ENCODE measurements around the gene ARHGAP30.
"Not testable (repeated sequence)": the region's sequence is repeated elsewhere in the genome, so short reads cannot be mapped to it uniquely, and the experiment has no call there.

Gene ARHGAP30

GRCh38 chr1:161017756-161018630 lies 51.7 kb downstream of the ARHGAP30 start:
- FAIRE-seq (no peak), DNase-seq (ENCODE audit: insufficient read length, low spot score) (no peak)
- no peak for TF ChIP-seq CTCF (IDR thresholded peaks at IDR 0.05; ENCODE audit: insufficient read depth, missing control alignments)

DNA sequence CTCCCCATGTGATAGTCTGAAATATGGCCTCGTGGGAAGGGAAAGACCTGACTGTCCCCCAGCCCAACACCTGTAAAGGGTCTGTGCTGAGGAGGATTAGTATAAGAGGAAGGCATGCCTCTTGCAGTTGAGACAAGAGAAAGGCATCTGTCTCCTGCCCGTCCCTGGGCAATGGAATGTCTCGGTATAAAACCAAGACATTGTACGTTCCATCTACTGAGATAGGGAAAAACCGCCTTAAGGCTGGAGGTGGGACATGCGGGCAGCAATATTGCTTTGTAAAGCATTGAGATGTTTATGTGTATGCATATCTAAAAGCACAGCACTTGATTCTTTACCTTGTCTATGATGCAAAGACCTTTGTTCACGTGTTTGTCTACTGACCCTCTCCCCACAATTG lies 52.5 kb downstream of the ARHGAP30 start:
- DNase-seq (ENCODE audit: insufficient read length, low spot score); FAIRE-seq: not testable (repeated sequence)

GRCh38 chr1:161016683-161017082 lies 53.0 kb downstream of the ARHGAP30 start:
- not testable (repeated sequence) for DNase-seq (ENCODE audit: insufficient read length, low spot score); FAIRE-seq

- DNase-seq (ENCODE audit: insufficient read length, low spot score) = no peak
- no peak for TF ChIP-seq CTCF (IDR thresholded peaks at IDR 0.05; ENCODE audit: insufficient read depth, missing control alignments)
- FAIRE-seq = no peak
Observed at GRCh38 chr1:161013488-161014230, 56.0 kb downstream of the ARHGAP30 start.

DNA sequence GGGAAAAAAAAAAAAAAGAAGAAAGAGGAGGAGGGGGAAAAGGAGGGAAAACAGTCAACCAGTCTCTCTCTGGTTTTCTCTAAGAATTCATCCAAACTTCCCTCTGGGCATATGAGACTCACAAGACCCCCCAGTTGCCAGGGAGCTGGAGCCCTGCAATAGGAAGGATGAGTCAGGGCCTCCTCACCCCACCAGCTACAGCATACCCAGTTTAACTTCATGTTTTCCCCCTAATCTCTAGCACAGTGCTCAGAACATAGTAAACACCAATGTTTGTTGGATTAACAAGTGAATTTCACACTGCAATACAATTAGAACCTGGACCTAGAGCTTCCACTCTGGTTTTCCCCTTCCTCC lies 56.6 kb downstream of the ARHGAP30 start:
- TF ChIP-seq CTCF (IDR thresholded peaks at IDR 0.05; ENCODE audit: insufficient read depth, missing control alignments) = no peak
- no peak for FAIRE-seq
- no peak for DNase-seq (ENCODE audit: insufficient read length, low spot score)

GRCh38 chr1:161012420-161012819 lies 57.3 kb downstream of the ARHGAP30 start:
- TF ChIP-seq CTCF (IDR thresholded peaks at IDR 0.05; ENCODE audit: insufficient read depth, missing control alignments) = no peak
- DNase-seq (ENCODE audit: insufficient read length, low spot score) (no peak), FAIRE-seq (no peak)

DNA sequence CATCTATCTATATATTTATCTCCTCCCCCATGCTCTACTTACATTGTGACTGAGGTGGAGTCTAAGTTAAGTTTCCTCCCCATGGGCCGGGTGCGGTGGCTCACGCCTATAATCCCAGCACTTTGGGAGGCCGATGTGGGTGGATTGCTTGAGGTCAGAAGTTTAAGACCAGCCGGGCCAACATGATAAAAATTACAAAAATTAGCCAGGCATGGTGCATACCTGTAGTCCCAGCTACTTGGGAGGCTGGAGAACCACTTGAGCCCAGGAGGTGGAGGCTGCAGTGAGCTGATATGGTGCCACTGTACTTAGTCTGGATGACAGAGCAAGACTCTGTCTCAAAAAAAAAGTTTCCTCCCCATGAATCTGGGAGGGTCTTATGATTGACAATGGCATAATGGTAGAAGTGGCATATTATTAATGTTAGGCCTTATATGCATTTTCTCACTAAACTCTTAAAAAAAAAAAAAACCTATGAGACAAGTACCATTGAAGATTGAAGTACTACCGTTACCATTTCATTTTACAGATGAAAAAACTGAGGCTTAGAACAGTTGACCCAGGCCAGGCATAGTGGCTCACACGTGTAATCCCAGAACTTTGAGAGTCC lies 60.0 kb downstream of the ARHGAP30 start:
- TF ChIP-seq CTCF (IDR thresholded peaks at IDR 0.05; ENCODE audit: insufficient read depth, missing control alignments) = no peak
- FAIRE-seq = no peak

More for the DNA sequence above, 60.0 kb downstream of the ARHGAP30 start:
- no peak for DNase-seq (ENCODE audit: insufficient read length, low spot score)

All from D721Med (cell line).